ENCODE results near the gene KRTAP6-1.

DNA sequence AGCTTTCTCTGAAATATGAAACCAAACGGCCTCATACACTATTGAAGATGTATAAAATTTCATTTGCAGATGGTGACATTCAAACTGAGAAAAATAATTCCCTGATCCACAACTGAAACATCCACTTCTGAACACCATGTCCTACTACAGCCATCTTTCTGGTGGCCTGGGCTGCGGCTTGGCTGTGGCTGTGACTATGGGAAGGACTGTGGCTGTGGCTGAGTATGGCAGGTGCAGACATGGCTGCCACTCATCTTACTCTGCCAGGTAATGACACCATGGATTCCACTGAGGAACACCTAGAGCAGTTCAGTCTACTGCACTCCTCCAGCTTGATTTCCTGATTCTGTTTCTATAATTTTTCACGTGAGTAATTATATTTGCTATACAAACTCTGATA, 6.8 kb upstream of the KRTAP6-1 start, which contains the start of gene KRTAP20-4:
- TF ChIP-seq, protein P1, sequence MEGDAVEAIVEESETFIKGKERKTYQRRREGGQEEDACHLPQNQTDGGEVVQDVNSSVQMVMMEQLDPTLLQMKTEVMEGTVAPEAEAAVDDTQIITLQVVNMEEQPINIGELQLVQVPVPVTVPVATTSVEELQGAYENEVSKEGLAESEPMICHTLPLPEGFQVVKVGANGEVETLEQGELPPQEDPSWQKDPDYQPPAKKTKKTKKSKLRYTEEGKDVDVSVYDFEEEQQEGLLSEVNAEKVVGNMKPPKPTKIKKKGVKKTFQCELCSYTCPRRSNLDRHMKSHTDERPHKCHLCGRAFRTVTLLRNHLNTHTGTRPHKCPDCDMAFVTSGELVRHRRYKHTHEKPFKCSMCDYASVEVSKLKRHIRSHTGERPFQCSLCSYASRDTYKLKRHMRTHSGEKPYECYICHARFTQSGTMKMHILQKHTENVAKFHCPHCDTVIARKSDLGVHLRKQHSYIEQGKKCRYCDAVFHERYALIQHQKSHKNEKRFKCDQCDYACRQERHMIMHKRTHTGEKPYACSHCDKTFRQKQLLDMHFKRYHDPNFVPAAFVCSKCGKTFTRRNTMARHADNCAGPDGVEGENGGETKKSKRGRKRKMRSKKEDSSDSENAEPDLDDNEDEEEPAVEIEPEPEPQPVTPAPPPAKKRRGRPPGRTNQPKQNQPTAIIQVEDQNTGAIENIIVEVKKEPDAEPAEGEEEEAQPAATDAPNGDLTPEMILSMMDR (conservative IDR thresholded peaks at IDR 0.05), result no peak
- TF ChIP-seq EZH2 (IDR thresholded peaks at IDR 0.05; ENCODE audit: low read depth), result no peak
